Epidermal melanocyte (primary cell): ENCODE data around the gene ZNRF3.
"Not testable (repeated sequence)": the region's sequence is repeated elsewhere in the genome, so short reads cannot be mapped to it uniquely, and the experiment has no call there.

Experiments used
- DNase-seq: peaks from one replicate; pipeline ENCODE4 v3.0.0; 2011; ENCODE audit warnings: low spot score; ENCODE audit not compliant: insufficient read length

Gene ZNRF3

DNA sequence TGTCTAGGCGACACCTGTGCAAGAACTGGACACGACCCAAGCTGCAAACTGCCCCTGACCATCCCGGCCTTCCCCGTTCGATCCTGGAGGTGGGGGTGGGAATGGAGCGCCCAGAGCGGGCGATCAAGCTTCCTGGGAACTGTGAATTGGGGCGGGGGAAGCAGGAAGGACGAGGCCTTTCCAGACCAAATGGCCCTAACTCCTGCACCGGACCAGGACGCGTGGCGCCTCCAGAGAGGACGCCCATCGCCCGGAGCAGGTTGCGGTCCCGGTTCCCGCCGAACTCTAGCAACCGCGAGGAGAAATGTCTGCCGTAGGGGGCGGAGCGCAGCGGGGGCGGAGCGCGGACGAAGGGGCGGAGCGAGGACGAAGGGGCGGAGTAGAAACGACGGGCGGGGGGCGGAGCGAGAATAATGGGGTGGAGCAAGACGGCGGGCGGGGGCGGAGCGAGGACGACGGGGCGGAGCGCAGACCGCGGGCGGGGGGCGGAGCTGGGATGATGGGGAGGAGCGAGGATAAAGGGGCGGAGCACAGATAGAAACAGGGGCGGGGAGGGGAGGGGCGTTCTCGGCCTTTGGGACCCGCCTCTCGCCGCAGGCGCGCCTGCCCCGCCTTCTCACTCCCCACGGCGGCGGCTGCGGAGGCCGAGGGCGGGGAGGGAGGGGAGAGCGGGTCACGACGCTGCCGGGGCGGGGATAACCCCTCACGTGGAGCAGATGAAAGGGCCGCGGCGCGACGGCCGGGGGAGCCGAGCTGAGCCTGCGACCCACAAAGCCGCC, at the start of gene ZNRF3:
Gene ZNRF3, plus strand, starts transcription at position 695 of the 779 bp plus-strand sequence. CDS start 195 bp downstream, outside the sequence.
- DNase-seq, result peak; percentile 63

DNA sequence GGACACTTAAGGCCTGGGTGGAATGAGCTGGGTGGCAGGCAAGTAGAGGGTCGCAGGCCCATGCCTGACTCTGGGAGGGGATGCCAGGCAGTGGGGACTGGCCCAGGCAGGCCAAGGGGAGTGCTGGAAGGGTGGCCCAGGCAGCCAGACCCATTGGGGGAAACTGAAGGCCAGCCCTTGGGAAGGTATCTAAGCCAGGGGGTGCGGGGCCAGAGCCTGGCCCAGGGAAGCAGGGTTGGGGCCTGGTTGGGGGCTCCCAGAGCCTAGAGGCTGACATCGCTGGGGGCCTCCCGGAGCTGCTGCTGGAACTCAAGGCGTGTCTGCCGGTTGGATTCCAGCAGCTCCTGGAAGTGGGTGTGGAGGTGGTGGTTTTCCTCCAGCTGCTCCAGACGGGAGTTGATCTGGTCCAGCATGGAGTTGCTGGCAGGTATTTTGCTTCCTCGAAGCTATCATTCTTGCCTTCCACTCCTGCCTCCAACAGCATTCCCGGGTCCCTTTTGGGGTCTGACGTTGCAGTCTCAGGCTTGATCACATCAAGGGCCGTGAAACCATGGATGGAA, 47.7 kb upstream of the ZNRF3 start:
- DNase-seq, result no peak

DNA sequence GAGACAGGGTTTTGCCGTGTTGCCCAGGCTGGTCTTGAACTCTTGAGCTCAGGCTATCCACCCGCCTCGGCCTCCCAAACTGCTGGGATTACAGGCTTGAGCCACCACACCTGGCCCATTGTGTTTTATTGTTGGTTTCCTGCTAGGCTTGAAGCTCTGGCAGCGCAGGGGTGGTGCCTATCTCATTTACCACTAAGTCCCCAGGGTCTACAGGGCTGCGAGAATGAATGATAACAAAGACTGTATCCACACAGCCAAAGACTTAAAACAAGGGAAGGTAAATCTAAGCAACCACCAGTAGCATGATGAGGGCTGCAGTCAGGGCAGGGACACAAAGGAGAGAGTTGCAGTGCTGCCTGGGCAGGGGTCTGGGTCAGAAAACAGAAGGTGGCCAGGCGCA, 45.7 kb upstream of the ZNRF3 start:
- no peak for DNase-seq

DNA sequence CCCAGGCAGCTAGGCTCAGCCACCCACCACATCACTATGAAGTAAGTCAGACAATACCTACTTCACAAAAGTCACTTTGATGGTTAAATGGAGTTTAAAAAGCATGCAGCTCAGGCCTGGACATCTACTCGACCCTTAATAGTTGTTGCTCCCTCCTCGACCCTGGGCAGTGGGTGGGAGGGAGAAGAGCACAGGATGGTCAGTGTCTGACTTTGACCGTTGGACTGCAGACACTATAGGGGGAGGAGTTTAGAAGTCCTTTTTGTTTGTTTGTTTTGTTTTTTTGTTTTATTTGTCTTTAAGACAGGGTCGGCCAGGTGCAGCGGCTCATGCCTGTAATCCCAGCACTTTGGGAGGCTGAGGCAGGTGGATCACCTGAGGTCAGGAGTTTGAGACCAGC, 44.4 kb upstream of the ZNRF3 start:
- DNase-seq, result no peak

DNA sequence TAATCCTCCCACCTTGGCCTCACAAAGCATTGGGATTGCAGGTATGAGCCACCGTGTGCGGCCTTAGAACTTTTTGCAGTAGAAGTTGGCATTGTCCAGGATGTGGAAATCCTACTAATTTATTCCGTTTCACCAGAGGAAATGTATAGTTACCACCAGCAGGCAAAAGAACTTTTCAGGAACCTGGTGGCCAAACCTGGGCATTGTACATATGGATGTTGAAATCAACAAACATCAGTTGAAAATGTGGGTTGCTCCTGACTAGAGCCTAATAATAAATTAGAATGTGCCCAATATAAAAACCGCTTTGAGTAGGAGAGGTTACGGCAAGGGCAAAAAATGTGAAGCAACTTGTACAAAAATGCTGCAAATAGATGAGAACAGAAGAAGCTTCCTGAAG, 42.3 kb upstream of the ZNRF3 start:
- no peak for DNase-seq

DNA sequence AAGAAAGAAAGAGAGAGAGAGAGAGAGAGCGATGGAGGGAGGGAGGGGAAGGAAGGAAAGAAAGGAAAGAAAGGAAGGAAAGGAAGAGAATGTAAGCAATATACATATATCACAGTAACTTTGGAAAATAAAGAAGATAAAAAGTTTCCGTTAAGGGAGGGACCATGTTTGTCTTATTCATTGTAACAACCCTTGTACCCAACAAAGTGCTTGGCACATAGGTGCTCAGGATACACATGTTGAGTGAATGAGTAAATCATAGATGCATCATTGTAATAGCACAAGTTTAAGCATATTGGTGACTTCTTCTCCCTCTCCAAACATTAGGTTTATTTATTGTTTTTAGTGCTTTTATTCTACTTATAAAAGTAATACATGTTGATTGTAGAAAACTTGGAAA, 39.7 kb upstream of the ZNRF3 start:
- DNase-seq, result no peak

DNA sequence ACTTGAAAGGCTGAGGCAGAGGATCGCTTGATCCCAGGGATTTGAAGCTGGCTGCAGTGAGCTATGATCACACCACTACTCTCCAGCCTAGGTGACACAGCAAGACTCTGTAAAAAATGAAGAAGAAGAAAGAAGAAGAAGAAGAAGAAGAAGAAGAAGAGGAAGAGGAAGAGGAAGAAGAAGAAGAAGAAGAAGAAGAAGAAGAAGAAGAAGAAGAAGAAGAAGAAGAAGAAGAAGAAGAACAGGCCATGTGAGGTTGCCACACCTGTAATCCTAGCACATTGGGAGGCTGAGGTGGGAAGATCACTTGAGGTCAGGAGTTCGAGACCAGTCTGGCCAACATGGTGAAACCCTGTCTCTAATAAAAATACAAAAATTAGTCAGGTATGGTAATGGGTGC, 39.1 kb upstream of the ZNRF3 start:
- not testable (repeated sequence) for DNase-seq

DNA sequence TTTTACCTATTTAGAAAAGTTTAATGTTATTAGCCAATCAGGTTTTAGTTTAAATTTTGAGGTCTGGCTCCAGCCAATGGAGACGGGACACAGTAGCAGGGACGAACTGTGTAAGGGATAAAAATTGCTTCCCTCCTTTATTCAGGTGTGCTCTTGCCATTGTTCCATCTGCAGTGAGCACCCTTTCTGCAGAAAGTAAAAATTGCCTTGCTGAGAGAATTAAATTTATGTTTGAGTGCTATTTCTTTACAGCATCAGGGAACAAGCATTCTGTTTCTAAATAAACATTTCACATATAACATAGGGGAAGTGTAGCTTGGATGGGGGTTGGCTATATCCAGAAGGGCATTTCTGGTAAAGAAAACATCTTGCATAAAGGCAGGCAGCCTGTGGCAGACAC, 36.4 kb upstream of the ZNRF3 start:
- no peak for DNase-seq

DNA sequence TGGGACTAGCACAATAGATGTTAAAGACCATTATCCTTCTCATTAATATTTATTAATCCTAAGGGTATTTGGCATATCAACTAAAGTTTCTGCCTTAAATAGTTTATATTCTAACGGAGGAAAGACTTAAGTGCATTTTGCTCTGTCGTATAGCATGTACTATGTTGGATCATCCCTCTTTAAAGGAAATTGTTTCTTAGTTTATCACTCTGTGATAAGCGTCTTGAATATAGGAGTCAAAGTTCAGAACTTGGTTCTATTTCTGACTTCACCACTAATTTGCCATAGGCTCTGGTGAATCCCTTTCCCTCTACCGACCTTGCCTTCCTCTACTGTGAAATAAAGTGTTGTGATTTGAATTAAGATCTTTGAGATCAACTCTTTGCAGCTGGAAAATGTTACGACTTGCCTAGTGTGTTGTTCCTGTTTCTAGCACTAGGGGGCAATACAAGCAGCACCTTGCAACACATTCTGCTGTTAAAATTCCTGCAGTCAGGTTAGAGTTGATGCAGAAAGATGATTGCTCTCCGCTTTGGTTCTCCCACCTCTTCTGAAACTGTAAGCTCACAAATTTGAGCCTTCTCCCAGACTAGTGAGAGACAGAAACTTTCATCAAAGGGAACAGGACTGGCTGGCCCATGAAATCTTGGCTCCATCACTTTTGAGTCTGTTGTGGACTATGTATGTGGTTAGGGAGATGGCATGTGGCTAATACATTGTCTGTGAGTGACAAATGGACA, 27.8 kb upstream of the ZNRF3 start:
- DNase-seq, result peak; percentile 72

DNA sequence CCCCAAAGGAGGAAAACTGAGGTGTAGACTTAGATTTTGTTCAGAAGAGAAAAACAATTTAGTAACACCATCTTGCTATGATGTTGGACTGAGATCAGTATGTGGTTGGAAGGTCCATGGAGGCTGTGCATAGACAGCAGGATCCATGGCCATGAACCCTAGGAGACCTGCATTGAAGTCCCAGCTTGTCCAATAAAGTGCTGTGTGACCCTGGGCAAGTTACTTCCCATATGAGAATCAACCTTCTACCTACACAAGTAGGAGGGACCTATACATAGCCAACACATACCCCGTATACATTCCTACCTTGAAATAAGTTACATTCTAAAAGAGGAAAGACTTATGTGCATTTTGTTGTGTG, 27.3 kb upstream of the ZNRF3 start:
- DNase-seq, result no peak

DNA sequence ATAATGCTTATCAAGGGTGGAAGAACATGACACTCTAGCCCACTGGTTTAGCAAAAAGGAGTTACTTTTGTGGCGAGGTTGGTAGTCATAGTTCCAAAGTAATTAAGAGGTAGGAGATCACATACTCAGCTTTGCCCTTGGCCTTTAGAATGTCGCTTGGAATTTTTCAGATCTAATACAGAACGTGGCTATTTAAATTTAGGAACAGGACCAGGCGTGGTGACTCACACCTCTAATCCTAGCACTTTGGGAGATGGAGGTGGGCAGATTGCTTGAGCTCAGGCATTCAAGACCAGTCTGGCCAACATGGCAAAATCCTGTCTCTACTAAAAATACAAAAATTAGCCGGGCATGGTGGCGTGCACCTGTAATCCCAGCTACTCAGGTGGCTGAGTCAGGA, 26.1 kb upstream of the ZNRF3 start:
- DNase-seq, result no peak

DNA sequence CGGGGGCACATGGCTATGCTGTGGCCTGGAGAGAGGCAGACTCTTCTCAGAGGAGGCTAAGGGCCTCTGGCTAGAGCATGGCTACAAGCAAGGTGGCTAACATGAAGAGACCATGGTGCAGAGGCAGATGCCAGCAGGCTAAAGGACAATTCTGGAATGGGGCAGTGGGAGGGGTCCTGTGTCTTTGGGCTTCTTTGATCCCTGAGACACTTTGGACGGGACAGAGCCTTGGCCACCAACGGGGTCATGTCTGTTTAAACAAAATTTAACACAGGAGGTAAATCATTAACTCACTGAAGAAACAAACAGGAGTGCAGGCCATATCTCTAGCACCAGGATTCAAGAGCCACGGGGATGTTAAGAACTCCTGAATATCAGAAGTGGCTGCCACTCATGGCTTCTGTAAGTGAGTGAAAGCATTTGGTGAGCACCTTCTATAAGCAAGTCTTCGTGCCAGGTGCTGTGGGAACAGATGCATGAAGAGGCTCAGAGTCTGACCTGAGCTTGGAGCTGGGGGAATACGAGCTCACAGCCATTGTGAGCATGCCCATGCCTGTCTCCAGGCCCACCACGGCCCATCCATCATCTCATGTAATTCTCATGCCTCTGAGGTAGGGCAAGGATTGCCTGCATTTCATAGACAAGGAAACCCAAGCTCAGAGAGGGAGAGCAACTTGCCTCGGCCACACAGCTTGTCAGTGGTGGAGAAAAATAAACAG, 18.3 kb upstream of the ZNRF3 start:
- DNase-seq, result no peak

DNA sequence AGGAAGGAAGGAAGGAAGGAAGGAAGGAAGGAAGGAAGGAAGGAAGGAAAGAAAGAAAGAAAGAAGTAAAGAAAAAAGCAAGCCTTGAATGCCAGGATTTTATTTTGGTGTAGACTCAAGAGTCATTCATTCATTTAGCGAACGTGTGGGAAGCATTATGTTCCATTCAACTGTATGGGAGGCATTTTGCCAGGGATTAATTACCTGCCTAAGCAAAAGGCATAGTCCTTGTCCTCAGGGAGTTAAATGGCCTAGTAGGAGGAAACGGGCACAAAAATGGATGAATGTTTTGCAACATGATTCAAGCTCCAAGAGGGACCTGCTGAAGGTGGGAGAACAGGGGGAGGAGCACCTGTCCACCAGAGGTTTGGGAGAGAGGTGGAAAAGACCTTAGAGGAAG, 16.2 kb upstream of the ZNRF3 start:
- DNase-seq, result no peak

DNA sequence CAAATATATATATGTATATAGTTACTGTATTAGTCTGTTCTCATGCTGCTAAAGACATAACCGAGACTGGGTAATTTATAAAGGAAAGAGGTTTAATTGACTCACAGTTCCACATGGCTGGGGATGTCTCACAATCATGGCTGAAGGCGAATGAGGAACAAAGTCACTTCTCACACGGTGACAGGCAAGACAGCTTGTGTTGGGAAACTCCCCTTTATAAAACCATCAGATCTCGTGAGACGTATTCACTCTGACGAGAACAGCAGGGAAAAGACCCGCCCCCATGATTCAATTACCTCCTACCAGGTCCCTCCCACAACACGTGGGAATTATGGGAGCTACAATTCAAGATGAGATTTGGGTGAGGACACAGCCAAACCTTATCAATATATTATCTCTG, 15.0 kb upstream of the ZNRF3 start:
- not testable (repeated sequence) for DNase-seq

DNA sequence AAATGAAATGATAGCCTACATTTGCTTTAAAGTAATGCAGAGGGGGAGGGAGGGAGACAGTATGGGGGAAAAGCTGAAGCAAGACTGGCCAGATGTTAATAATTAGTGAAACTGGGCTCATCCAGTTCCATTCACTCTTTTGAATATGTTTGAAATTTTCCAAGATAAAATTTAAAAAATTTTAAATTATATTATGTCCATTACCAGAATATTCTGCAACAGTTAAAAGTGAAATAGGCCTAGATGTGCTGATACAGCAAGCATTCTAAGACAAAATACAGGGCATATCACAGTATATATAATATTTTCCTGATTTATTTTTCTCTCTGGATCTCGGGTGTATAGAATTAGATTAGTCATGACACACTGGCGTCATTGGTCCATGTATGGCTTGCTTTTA, 13.6 kb upstream of the ZNRF3 start:
- no peak for DNase-seq

DNA sequence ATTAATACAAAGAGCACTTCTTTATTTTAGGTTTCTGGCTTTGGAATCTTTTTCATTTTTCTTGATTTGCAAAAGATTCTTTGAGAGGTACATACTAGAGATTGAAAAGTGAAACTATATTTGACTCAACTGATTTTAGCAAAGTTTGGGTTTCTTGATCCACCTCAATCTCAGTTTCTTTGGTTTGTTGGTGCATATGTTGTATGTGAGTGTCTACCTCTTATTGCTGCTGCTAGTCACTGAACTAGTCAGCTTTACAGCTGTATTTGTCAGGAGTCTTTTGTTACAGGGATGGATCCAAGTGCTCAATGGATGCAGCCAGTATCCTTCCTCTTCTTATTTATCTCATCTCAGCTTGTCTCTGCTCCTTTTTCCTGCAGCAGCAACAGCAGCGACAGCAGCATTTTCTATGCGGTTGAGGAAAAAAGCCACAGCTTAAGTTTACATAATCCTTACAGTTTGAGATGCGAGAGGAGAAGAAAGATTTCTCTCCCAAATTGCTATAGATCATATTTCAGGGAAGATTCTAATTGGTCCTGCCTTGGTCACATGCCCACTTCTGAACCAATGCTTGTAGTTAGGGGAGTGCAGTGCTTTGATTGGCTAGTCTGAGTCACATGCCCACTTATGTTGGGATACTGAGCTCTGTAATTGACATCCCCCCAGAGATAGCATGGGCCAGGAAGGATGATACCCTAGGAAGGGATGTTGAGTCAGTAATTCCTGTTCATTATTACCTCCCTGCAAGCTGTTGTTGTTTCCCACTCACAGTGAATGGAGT, 10.0 kb upstream of the ZNRF3 start:
- no peak for DNase-seq

DNA sequence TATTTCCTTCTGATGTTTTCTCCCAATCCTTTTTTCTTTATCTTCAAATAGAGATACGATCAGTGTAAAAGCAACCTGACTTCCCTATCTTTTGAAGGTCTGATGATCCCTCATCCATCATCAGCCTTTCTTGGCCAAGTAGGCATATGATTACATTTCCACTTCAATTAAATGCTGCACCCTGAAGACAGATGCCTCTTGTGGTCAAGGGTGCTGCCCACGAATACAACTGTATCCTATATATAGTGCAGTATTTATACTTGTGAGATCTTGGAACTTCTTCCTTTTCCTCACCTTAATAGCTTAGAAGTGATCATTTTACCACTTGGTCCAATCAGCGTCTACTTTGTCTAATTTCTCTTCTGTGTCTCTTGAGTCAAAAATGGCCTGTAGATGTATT, 9.3 kb upstream of the ZNRF3 start:
- no peak for DNase-seq

DNA sequence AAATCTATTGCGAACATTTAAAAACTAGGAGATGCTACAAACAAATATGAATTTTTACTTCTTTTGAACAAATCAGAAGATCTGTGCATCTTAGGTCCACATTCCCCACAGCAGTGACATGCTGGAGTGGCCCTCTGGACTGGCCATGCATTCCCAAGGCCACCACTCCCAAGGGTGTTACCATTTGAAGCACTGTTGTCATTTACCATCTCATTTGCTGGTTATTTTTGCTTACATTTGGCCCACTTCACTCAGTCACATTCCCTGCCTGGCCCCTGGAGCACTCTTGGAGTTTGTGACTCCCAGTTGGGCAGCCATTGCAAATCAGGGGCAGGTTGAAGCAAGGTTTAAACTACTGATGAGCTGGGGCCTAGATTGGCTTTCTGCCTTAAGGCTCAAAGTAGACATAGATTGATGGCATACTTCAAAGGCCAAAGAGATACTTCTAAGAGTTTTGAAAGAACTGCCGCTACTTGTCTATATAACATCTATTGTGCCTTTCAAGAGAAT, 8.5 kb upstream of the ZNRF3 start:
- no peak for DNase-seq

DNA sequence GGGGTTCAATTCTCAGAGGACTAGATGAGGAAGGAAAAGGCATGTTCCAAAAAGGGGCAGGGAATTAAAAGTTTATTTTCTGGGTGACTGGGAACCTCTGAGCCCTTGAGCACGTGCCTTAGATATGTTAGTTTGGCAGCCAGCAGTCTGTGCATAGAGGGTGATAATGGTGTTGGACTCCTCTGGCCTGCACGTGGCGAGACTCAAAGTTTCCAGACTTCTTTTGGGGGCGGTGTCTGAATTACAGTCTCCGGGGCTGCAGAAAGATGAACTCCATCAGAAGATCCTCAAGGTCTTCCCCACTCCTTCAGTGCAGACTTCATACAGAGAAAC, 861 bp upstream of the ZNRF3 start:
- no peak for DNase-seq

DNA sequence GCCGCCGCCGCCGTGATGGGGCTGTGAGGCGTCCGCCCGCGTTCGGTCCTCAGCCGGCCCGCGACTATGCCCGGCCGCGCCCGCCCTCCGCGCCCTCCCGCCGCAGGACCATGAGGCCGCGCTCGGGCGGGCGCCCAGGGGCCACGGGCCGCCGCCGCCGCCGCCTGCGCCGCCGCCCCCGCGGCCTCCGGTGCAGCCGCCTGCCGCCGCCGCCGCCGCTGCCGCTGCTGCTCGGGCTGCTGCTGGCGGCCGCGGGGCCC, 215 bp downstream of the ZNRF3 start:
- no peak for DNase-seq

DNA sequence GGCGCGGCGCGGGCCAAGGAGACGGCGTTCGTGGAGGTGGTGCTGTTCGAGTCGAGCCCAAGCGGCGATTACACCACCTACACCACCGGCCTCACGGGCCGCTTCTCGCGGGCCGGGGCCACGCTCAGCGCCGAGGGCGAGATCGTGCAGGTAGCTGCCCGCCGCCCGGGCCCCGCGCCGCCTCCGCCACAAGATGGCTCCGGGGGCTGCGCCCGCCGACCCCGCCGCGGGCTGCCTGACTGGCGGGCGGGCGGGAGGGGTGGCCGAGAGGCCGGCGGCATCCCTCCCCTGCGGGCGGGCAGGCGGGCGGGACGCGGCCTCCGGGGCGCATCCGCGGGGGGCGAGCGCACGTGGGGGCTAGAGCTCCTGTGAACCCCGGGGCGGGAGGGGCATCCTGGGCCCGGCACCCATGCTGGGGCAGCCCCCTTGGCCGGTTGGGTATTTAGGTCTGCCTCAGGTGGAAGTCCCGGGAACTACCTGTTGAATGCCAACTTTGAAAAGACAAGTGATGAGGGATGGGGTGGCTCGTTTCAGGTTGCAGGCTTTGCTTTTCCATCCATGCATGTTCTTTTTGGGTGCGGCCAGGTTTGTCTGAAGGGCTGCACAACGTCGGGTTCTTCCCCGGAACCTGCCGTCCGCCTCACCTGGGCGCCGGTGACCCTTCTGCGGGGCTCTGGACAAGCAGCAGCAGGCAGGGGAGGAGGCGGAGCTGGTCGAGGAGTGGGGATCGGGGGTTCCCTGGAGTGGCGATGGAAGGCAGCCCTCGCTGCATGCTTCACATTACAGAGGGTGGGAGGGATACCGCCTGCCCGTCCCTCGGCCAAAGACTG, 760 bp downstream of the ZNRF3 start:
- DNase-seq, result no peak
